GM19438 (cell line): Measurements from ENCODE around the gene PARP6.
"Not testable (repeated sequence)": the region's sequence is repeated elsewhere in the genome, so short reads cannot be mapped to it uniquely, and the experiment has no call there.

Source experiments
- ATAC-seq: cut with Tn5 transposase; IDR thresholded peaks from one replicate; pipeline ENCODE4 v1.9.1; 2021; ENCODE audit warnings: low read depth; ENCODE audit not compliant: unreplicated experiment

The PARP6 gene

DNA sequence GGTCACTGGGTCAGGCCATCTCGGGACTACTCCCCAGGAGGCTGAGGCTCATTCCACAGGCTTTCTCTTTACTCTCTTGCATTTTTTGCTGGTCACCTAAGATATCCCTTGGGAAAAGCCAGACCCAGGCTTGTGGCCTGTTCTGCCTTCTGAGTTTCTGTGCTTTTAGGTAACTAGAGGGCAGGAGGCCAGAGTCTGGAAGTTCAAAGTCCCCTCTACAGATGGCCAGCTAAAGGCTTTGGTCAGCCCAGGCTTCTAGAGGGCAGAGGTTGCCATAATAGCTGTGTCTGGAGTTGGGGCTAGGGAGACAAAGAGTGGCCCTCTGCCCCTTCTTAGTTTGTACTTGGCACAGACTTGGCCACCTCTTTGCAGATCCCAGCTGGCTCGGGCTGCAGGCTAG is 8.4 kb upstream of the PARP6 start:
- ATAC-seq = no peak

DNA sequence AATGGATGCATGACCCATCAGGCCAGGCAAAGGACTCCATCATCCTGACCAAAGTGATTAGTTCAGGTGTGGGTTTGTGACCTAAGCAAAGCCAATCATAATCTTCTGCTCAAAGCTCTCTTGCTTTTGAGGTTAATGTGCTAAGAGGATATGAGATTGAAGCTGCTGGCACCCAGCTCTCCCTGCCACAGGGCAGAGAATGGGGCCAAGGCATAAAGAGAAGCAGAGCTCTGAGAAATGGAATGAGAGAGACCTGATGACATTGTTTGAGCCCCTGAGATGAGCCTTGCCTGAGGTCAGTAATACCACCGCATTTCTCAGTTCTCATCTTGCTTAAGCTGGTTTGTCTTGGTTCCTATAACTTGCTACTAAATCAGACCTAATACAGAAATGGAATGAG is 6.4 kb upstream of the PARP6 start:
- no peak for ATAC-seq

DNA sequence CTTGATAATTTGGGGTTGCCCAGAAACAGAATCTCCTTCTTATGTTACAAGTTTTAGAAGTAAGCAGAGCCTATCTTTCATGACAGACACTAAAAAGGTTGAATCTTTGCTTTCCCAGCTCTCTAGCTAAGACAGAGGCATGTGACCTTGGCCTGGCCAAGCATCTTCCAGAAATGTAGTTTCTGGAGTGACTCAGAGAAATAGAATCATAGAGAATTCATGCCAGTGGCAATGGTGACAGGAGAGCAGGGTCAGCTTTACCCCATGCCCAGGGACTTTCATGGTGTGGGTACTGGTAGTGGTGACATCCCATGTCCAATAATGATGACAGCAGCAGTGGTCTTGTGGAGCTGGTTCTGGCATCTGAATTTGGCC is 4.0 kb upstream of the PARP6 start:
- ATAC-seq = no peak

DNA sequence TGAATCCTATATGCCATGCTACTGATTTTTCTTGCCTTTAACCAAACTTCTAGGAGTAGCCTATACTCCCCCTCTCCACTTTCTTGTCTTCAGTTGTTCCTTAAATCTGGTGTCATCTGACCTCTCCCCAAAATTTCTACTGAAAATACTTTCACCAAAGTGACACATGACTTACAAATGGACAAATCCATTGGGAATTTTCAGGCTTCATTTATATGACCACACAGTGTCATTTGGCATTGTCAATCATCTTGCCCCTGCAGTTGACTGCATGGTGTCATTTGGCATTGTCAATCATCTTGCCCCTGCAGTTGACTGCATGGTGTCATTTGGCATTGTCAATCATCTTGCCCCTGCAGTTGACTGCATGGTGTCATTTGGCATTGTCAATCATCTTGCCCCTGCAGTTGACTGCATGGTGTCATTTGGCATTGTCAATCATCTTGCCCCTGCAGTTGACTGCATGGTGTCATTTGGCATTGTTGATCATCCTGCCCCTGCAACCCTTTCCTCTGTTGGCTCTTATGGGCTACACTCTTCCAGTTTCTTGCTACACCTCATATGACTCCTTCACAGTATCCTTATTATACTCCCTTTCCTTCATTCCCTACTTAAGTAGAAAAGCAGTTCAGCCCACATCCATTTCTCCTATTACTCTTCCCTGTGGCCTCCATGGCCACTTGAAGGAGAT is 3.4 kb upstream of the PARP6 start:
- not testable (repeated sequence) for ATAC-seq

DNA sequence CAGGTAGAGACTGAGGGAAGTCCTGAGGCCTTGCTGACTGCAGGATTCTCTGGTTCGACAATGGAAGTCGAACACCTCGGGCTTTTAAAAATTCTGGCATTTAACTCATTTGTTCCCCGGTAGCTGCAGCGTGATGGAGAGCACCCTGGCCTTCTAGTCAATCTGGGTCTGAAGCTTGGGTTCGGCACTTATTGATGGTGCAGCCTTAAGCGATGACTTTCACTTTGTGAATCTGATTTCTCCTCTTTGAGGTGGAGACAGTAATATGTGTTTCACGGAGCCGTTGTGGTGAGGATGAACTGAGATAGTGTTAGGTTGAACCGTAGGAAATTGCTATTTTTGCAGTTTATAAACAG is 621 bp upstream of the PARP6 start:
- ATAC-seq = no peak

GRCh38 chr15:72271895-72272212 is 500 bp downstream of the PARP6 start:
- ATAC-seq = peak; percentile 7

- no peak for ATAC-seq
Measured at GRCh38 chr15:72271221-72271620, 1.1 kb downstream of the PARP6 start.

DNA sequence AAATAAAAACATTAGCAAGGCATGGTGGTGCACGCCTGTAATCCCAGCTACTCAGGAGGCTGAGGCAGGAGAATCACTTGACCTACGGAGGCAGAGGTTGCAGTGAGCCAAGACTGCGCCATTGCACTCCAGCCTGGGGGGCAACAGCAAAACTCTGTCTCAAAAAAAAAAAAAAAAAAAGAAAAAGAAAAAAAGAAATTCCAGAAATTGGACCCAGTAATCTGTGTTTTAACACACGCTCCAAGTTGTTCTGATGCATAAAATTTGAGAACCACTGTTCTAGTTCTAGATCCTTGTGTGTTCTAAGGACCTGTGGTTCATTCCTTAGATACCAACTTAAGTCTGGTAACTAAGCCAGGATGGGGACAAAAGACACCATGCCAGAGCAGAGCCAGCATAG is 2.6 kb downstream of the PARP6 start:
- ATAC-seq = no peak

DNA sequence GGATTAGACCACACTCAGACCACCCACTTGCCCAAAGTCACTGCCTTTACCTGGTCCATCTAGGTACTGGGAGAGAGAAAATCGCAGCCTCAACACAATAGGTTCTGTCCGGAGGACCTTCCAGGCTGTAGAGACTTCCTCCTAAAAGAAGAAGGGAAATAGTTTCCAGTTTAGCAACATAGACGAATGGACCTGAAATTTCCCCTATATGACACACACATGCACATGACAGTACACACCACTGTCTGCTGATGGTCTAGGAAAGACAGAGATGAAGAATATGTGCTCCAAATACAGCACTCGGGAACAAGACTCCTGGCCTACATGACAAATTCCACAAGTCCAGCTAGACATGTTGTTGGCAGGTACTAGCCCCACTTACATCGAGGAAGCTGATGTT is 7.3 kb downstream of the PARP6 start:
- ATAC-seq = no peak

GRCh38 chr15:72252663-72253299 is 19.6 kb downstream of the PARP6 start:
- no peak for ATAC-seq

GRCh38 chr15:72249142-72249810 is 23.1 kb downstream of the PARP6 start:
- no peak for ATAC-seq

GRCh38 chr15:72248514-72248913 is 23.8 kb downstream of the PARP6 start:
- ATAC-seq = no peak

GRCh38 chr15:72242775-72243370 is 29.5 kb downstream of the PARP6 start:
- ATAC-seq = no peak

DNA sequence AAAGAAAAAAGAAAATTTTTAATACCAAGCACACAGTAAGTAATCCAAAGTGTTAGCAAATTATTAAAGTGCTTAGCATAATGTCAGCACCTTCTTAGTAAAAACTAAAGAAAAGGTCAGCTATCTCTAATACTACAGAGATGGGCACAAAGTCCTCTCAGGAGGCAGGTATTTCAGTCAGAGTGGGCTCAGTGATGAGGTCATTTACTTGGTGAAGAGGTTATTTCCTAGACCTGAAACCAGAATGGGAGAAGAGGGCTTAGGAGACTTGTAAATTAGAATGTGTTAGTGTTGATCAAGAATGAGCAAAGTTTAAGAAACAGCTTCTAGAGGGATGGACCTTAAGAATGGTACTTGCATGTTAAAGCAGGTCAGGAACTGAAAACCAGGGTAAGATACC is 32.7 kb downstream of the PARP6 start:
- ATAC-seq = no peak

GRCh38 chr15:72238586-72238985 is 33.8 kb downstream of the PARP6 start:
- ATAC-seq = no peak

- no peak for ATAC-seq
Measured at GRCh38 chr15:72237853-72238224, 34.5 kb downstream of the PARP6 start.

GRCh38 chr15:72237029-72237852 is 35.1 kb downstream of the PARP6 start:
- peak; percentile 80 for ATAC-seq

GRCh38 chr15:72236381-72237003 is 35.9 kb downstream of the PARP6 start:
- no peak for ATAC-seq

DNA sequence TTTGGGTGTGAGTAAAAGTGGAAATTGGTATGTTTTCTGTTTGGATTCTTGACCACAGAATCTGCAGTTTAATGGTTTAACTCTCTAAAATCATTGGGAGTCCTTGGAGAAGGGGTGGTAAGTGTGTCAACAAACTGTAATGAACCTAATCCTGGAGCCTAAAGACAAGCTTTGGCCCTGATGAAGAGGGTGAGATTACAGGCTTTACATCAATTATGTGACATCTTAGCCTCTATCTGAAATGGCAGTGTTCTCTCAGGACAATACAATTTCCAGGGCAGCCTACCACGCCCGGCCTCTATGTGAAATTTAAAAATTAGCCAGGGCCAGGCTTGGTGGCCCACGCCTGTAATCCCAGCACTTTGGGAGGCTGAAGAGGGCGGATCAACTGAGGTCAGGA is 37.1 kb downstream of the PARP6 start:
- ATAC-seq = no peak

GRCh38 chr15:72233769-72234168 is 38.6 kb downstream of the PARP6 start:
- ATAC-seq = no peak
